ENCODE measurements around the gene OVCH1. TPM values are rescaled to one million over a fixed set of nuclear protein-coding genes. Genes with fewer than 3 reads are reported as not detected.

Gene OVCH1
- total and polyA plus RNA-seq, 9 of the 15 experiments (the other 6 are each of a cell fraction or from before 2014, with no cell fraction given) = not detected

GRCh38 chr12:29398495-29398894 lies 99.0 kb downstream of the OVCH1 start (continued):
- TF ChIP-seq ZBTB40 (IDR thresholded peaks at IDR 0.05) (no peak), ZBTB40 (CRISPR knock-in tag; IDR thresholded peaks at IDR 0.05) (no peak), TBL1XR1 (IDR thresholded peaks at IDR 0.05; ENCODE audit: low read length in 2 of 2) (no peak), ZNF717 (CRISPR knock-in tag; IDR thresholded peaks at IDR 0.05) (no peak), HCFC1 (IDR thresholded peaks at IDR 0.05; ENCODE audit: low read depth, low read length) (no peak), ZNF592 (IDR thresholded peaks at IDR 0.05) (no peak), HNRNPL (IDR thresholded peaks at IDR 0.05; ENCODE audit: low read depth, low read length) (no peak), RBBP5 (IDR thresholded peaks at IDR 0.05; ENCODE audit: borderline replicate concordance, insufficient read depth, low read length, poor library complexity, severe bottlenecking) (no peak), HMG20B (CRISPR knock-in tag; IDR thresholded peaks at IDR 0.05) (no peak), POLR2AphosphoS2 (IDR thresholded peaks at IDR 0.05; ENCODE audit: low read length) (no peak), XRCC4 (IDR thresholded peaks at IDR 0.05; ENCODE audit: extremely low read depth, insufficient read depth, insufficient read length) (no peak), STAG1 (CRISPR knock-in tag; IDR thresholded peaks at IDR 0.05; ENCODE audit: borderline replicate concordance) (no peak), MTF1 (CRISPR knock-in tag; IDR thresholded peaks at IDR 0.05; ENCODE audit: borderline replicate concordance) (no peak), ZNF551 (CRISPR knock-in tag; IDR thresholded peaks at IDR 0.05) (no peak), EHMT2 (IDR thresholded peaks at IDR 0.05) (no peak)

Data from K562 (cell line).